AG20443 (cell line): ENCODE data around the gene DNAH3.
A peak's percentile ranks its signal among the peaks of the same experiment; 100 is the strongest.
"Not testable (repeated sequence)": the region's sequence is repeated elsewhere in the genome, so short reads cannot be mapped to it uniquely, and the experiment has no call there.

Source experiments
- DNase-seq: peaks from one replicate; pipeline ENCODE4 v3.0.0; 2012; ENCODE audit warnings: low spot score, mixed read lengths

Gene DNAH3

GRCh38 chr16:21167360-21167759, 16.7 kb upstream of the DNAH3 start:
- DNase-seq, result peak; percentile 72

- DNase-seq, result peak; percentile 18
These were observed 15.9 kb upstream of the DNAH3 start for GRCh38 chr16:21166561-21166961.

GRCh38 chr16:21164521-21165168, 14.0 kb upstream of the DNAH3 start:
- no peak for DNase-seq

- DNase-seq, result no peak
These were observed 12.9 kb upstream of the DNAH3 start for GRCh38 chr16:21163576-21163975.

- no peak for DNase-seq
These were observed 12.1 kb upstream of the DNAH3 start for GRCh38 chr16:21162661-21163151.

GRCh38 chr16:21161211-21161610, 10.6 kb upstream of the DNAH3 start:
- DNase-seq, result peak; percentile 16

- no peak for DNase-seq
These were observed 9.6 kb upstream of the DNAH3 start for GRCh38 chr16:21160276-21160675.

GRCh38 chr16:21159281-21159951, 8.8 kb upstream of the DNAH3 start:
- DNase-seq, result peak; percentile 49

GRCh38 chr16:21158208-21159110, 7.8 kb upstream of the DNAH3 start, which contains the start of gene LDAF1:
Gene LDAF1, plus strand, starts transcription at chr16:21158674. Its CDS starts 2,509 bp downstream, at chr16:21161183.
- DNase-seq, result peak; percentile 96

- DNase-seq, result no peak
These were observed 7.0 kb upstream of the DNAH3 start for GRCh38 chr16:21157632-21158031.

- peak; percentile 82 for DNase-seq
These were observed 6.3 kb upstream of the DNAH3 start for GRCh38 chr16:21156767-21157467.

- DNase-seq, result not testable (repeated sequence)
These were observed 5.4 kb upstream of the DNAH3 start for GRCh38 chr16:21156011-21156410.

- not testable (repeated sequence) for DNase-seq
These were observed 2.6 kb upstream of the DNAH3 start for GRCh38 chr16:21153124-21153729.

- not testable (repeated sequence) for DNase-seq
These were observed 1.7 kb upstream of the DNAH3 start for GRCh38 chr16:21152160-21153030.

- no peak for DNase-seq
These were observed 4.9 kb downstream of the DNAH3 start for GRCh38 chr16:21145738-21146137.

GRCh38 chr16:21134053-21134452, 16.6 kb downstream of the DNAH3 start:
- DNase-seq, result no peak

GRCh38 chr16:21130811-21131210, 19.8 kb downstream of the DNAH3 start:
- no peak for DNase-seq

- DNase-seq, result no peak
These were observed 21.7 kb downstream of the DNAH3 start for GRCh38 chr16:21128991-21129390.

- DNase-seq, result no peak
These were observed 24.1 kb downstream of the DNAH3 start for GRCh38 chr16:21126518-21126917.

GRCh38 chr16:21125191-21125590, 25.5 kb downstream of the DNAH3 start:
- no peak for DNase-seq
